Left hindlimb (tissue), 1 donor: ENCODE measurements around the gene LYPD3.

Experiments used
- DNase-seq: peaks from one replicate; pipeline ENCODE4 v3.0.0-alpha.2; 2018

The LYPD3 gene

GRCh38 chr19:43429395-43429794, 36.0 kb downstream of the LYPD3 start:
- DNase-seq, result no peak

- no peak for DNase-seq
These were observed 39.6 kb downstream of the LYPD3 start for GRCh38 chr19:43425567-43426392.

GRCh38 chr19:43423779-43424178, 41.6 kb downstream of the LYPD3 start:
- no peak for DNase-seq

- no peak for DNase-seq
These were observed 42.7 kb downstream of the LYPD3 start for GRCh38 chr19:43422689-43423066.

GRCh38 chr19:43422000-43422688, 43.3 kb downstream of the LYPD3 start:
- no peak for DNase-seq

GRCh38 chr19:43420954-43421353, 44.5 kb downstream of the LYPD3 start:
- DNase-seq, result no peak

GRCh38 chr19:43416951-43417623, 48.3 kb downstream of the LYPD3 start:
- DNase-seq, result no peak

GRCh38 chr19:43414554-43414953, 50.9 kb downstream of the LYPD3 start, which contains the start of gene TEX101:
Gene TEX101 (plus strand): TSS chr19:43414890. CDS start chr19:43415920, 1,030 bp downstream.
- DNase-seq, result no peak

GRCh38 chr19:43412441-43412840, 53.0 kb downstream of the LYPD3 start:
- no peak for DNase-seq
